Measurements from ENCODE around the gene TBXA2R.
A peak's percentile ranks its signal among the peaks of the same experiment; 100 is the strongest.
"Not testable (repeated sequence)": the region's sequence is repeated elsewhere in the genome, so short reads cannot be mapped to it uniquely, and the experiment has no call there.

Gene TBXA2R

GRCh38 chr19:3577723-3578344, 28.8 kb downstream of the TBXA2R start:
- no peak for DNase-seq (ENCODE audit: low read depth, low spot score)

DNA sequence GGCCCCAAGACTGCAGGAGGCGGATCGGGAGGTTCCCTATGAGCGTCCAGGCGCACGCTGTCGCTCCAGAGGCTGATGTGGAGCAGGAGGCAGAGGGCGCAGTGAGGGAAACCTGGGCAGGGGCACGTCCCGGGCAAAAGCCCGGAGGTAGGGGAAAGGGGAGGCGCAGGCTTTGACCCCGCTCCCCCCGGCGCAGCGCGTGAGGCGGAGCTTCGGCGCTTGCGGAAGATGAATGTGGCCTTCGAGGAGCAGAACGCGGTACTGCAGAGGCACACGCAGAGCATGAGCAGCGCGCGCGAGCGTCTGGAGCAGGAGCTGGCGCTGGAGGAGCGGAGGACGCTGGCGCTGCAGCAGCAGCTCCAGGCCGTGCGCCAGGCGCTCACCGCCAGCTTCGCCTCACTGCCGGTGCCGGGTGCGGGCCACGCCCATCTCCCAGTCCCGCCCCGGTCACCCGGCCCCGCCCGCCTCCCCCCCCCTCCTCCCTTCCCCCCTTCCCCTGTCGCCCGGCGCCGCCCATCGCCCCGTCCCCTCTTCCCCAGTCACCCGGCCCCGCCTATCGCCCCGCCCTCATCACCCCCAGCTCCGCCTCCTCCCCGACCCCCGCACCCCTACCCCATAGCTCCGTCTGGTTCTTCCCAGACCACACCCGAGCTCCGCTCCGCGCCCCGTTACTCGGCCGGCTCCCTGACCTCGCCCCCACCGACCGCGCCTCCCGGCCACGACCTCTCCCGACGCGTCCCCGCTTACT, 29.8 kb downstream of the TBXA2R start:
- no peak for DNase-seq (ENCODE audit: low read depth, low spot score)

- no peak for DNase-seq (ENCODE audit: low read depth, low spot score)
These were observed 30.6 kb downstream of the TBXA2R start for GRCh38 chr19:3575949-3576673.

DNA sequence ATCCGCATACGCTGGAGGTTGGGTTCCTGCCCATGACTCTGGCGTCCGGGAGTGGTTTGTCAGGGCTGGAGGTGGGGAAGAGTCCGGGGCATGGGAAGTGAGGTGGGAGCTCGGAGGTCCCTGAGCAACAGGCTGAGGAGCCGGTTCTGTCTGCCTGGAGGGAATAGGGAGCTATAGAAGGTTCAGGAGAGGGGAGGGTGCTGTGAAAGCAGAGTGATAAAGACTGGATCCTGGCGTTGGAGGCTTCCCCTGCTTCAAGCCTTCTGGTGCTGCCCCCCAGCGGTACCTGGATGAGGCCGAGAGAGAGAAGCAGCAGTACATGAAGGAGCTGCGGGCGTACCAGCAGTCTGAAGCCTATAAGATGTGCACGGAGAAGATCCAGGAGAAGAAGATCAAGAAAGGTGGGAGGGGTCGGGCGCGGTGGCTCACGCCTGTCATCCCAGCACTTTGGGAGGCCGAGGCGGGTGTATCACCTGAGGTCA, 31.4 kb downstream of the TBXA2R start:
- DNase-seq (ENCODE audit: low read depth, low spot score): no peak

GRCh38 chr19:3573858-3574637, 32.6 kb downstream of the TBXA2R start:
- DNase-seq (ENCODE audit: low read depth, low spot score): peak; percentile 65

DNA sequence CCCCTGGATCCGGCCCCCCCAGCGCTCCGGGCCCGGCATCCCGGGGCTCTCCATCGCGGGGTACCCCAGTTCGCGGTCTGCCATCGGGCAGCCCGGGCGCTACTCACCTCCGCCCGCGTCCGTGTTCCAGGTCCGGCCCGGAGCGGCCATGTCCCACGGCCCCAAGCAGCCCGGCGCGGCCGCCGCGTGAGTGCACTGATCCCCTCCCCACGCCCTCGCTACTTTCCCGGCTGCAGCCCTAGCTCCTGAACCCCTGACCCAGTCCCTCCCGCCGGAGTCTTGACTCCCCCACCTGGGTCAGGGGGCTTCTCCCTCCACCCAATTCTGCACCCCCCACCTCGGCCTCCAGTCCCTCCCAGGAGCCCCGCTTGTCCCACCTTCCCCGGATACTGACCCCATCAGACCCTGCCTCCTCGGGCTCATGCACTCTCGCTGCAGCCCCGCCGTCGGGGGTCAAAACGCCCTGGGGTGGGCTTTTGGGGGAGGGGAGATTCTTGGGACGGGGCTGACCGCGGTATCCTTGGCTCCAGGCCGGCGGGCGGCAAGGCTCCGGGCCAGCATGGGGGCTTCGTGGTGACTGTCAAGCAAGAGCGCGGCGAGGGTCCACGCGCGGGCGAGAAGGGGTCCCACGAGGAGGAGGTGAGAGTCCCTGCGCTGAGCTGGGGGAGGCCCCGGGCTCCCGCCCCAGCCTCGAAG, 33.4 kb downstream of the TBXA2R start:
- DNase-seq (ENCODE audit: low read depth, low spot score): no peak

- DNase-seq (ENCODE audit: low read depth, low spot score): no peak
These were observed 33.9 kb downstream of the TBXA2R start, which contains the start of gene HMG20B for GRCh38 chr19:3572855-3573161. Gene HMG20B (plus strand): TSS chr19:3572944. CDS start chr19:3573310, 366 bp downstream.

DNA sequence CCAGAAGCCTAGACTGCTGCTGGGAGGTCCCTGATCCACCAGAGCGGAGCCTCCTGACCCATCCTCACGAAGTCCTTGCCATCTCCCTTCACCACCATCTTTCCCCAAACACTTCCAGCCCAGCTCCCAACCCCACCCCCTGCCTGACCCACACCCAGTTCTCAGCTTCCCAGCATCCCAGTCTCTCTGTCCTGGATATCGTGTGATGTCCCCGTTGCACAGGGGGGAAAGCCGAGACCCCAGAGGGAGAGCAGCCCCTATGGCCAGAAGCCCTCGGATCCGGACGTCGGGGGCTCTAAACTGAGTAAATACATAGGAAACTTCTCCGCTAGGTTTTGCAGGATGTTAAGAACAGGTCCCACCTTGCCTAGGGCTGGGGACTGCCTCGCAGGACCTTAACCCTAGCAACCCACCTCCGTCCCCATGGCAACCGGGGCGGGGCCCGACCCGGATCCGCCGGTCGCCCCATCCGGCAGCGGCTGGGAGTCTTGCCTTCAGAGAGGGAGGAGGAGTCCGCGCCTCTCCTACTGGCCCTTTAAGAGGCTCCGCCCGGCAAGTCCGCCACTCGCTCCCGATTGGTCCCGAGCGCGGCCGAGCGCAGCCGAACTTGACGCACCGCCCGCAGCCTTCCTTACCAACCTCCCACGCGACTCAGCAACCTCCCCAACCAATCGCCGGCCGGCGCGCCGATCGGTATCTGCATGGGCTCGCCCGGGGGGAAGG, 34.4 kb downstream of the TBXA2R start:
- peak; percentile 99 for DNase-seq (ENCODE audit: low read depth, low spot score)

GRCh38 chr19:3570606-3571011, 36.1 kb downstream of the TBXA2R start:
- no peak for DNase-seq (ENCODE audit: low read depth, low spot score)

DNA sequence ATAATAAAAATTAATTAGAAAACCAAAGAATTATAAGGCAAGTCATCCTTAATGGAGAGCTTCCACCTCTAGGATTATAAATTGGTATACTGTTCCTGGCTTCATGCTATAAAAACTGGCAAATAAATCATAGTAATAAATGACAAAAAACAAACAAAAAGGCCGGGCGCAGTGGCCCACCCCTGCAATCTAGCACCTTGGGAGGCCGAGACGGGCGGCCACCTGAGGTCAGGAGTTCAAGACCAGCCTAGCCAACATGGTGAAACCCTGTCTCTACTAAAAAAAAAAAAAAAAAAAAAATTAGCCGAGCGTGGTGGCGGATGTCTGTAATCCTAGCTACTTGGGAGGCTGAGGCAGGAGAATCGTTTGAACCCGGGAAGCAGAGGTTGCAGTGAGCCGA, 36.6 kb downstream of the TBXA2R start:
- DNase-seq (ENCODE audit: low read depth, low spot score): not testable (repeated sequence)

DNA sequence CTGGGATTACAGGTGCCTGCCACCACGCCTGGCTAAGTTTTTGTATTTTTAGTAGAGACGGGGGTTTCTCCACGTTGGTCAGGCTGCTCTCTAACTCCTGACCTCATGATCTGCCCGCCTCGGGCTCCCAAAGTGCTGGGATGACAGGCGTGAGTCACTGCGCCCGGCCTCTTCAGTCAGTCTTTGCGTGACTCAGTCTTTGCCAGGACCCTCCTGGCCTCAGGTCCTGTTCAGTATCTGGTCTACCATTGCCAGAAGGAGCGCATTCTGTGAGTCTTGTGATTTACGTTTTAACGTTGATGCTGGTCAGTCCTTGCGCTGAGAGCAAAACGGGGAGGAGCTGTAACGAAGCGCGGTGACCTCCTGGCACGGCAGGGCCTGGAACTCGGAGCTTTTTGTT, 41.5 kb downstream of the TBXA2R start:
- no peak for DNase-seq (ENCODE audit: low read depth, low spot score)

DNA sequence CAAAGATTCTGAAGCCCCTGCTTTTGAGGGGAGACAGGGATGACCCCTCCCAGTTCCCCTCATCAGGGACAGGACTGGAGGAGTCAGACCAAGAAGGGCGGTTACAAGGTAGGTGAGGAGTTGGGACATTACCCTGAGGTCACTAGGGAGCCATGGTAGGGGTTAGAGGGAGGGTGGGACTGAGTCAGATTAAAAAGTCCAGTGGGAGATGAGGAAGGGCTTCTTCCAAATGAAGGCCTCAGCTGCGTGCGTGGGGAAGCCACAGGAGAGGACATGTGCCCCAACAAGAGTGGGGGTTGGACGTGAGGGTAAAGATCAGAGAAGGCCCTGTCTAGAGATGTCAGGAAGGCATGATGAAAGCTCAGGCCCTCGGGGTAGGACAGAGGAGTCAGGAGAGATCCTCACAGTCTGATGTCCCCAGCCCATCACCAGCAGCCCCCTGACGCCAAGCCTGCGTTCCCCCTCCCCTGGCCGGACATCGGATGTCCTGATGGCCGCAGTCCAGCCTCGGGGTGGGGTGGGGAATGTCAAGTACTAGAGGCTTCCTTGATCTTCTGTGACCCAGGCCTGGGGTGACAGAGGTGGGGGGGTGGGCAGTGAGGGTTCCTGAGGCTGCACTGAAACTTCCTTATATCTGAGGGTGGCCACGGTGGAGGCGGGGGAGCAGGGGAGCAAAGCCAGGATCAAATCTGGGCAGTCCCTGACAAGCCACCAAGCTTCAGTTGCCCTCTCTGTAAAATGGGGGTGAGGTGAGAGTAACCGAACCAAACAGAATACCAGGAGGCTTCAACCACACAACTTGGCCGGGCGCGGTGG, 42.8 kb downstream of the TBXA2R start:
- no peak for DNase-seq (ENCODE audit: low read depth, low spot score)

- DNase-seq (ENCODE audit: low read depth, low spot score): peak; percentile 94
These were observed 49.0 kb downstream of the TBXA2R start, which contains the start of gene MFSD12 for GRCh38 chr19:3557461-3558248. Gene MFSD12 (minus strand): TSS chr19:3557586. CDS start chr19:3557403, 183 bp downstream.

- DNase-seq (ENCODE audit: low read depth, low spot score): peak; percentile 50
These were observed 49.7 kb downstream of the TBXA2R start for GRCh38 chr19:3556978-3557460.

DNA sequence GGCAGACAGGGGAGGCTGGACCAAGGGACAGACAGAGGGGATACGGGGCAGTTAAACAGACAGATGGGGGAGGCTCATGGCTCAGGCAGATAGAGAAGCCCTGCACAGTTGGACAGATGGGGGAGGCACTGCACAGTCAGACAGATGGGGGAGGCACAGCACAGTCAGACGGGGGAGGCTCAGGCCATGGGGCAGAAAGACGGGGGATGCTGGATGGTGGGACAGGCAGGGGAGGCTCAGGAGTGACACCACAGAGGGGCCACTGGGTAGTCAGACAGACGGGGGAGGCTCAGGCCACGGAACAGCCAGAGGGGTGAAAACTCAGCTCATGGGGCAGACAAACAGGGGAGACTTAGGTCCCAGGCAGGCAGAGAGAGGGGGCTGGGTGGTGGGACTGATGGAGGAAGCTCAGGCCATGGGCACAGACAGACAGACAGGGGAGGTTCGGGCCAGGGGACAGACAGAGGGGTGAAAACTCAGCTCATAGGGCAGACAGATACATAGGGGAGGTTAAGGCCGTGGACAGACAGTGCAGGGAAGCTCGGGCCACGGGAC, 50.2 kb downstream of the TBXA2R start:
- no peak for DNase-seq (ENCODE audit: low read depth, low spot score)

- DNase-seq (ENCODE audit: low read depth, low spot score): no peak
These were observed 50.8 kb downstream of the TBXA2R start for GRCh38 chr19:3555653-3556422.

GRCh38 chr19:3554254-3555083, 52.2 kb downstream of the TBXA2R start:
- no peak for DNase-seq (ENCODE audit: low read depth, low spot score)
